Measurements from ENCODE around the gene SLC15A4.

GRCh38 chr12:128791395-128792322, 32.1 kb downstream of the SLC15A4 start:
- TF ChIP-seq, protein P1, sequence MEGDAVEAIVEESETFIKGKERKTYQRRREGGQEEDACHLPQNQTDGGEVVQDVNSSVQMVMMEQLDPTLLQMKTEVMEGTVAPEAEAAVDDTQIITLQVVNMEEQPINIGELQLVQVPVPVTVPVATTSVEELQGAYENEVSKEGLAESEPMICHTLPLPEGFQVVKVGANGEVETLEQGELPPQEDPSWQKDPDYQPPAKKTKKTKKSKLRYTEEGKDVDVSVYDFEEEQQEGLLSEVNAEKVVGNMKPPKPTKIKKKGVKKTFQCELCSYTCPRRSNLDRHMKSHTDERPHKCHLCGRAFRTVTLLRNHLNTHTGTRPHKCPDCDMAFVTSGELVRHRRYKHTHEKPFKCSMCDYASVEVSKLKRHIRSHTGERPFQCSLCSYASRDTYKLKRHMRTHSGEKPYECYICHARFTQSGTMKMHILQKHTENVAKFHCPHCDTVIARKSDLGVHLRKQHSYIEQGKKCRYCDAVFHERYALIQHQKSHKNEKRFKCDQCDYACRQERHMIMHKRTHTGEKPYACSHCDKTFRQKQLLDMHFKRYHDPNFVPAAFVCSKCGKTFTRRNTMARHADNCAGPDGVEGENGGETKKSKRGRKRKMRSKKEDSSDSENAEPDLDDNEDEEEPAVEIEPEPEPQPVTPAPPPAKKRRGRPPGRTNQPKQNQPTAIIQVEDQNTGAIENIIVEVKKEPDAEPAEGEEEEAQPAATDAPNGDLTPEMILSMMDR (IDR thresholded peaks at IDR 0.05) = no peak
- TF ChIP-seq EP300 (IDR thresholded peaks at IDR 0.05) (no peak), POLR2A (IDR thresholded peaks at IDR 0.05) (no peak)
